Neural crest cell (in vitro differentiated cells): Measurements from ENCODE around the gene SPAG7. TPM values are rescaled to one million over a fixed set of nuclear protein-coding genes. Genes with fewer than 3 reads are reported as not detected.

Experiments
- DNase-seq: peaks from one replicate; pipeline ENCODE4 v3.0.0; 2021; ENCODE audit warnings: low read depth, mixed read lengths, low spot score
- H3K27ac Mint-ChIP-seq: one replicate; pipeline ENCODE4 v1.8.0; 2021; ENCODE audit warnings: mild to moderate bottlenecking, mixed read lengths; ENCODE audit not compliant: unreplicated experiment
- H3K27me3 Mint-ChIP-seq: 2 replicates; pipeline ENCODE4 v1.8.0; 2021; ENCODE audit warnings: low read depth, mild to moderate bottlenecking, mixed read lengths
- H3K36me3 Mint-ChIP-seq: 2 replicates; pipeline ENCODE4 v1.8.0; 2021; ENCODE audit warnings: low read depth, mild to moderate bottlenecking, mixed read lengths
- H3K4me1 Mint-ChIP-seq: 2 replicates; pipeline ENCODE4 v1.8.0; 2021; ENCODE audit warnings: mixed read lengths
- H3K4me3 Mint-ChIP-seq: one replicate; pipeline ENCODE4 v1.8.0; 2021; ENCODE audit warnings: mild to moderate bottlenecking, mixed read lengths
- H3K9me3 Mint-ChIP-seq: 2 replicates; pipeline ENCODE4 v1.8.0; 2021; ENCODE audit warnings: mixed read lengths
- total RNA-seq: library from RNA; stranded (reverse); gene quantifications from 2 replicates; pipeline ENCODE4 v1.2.1, GENCODE V29; 2021
- TF ChIP-seq, protein P1 (sequence below): fragments of 200-600 bp; sonication (generic); conservative IDR thresholded peaks from 2 replicates; pipeline ENCODE4 v1.5.0; 2021; ENCODE audit warnings: antibody characterized with exemption, mild to moderate bottlenecking

The SPAG7 gene
- total RNA-seq, 1 donor from 2014 or later, result 78.9 TPM

DNA sequence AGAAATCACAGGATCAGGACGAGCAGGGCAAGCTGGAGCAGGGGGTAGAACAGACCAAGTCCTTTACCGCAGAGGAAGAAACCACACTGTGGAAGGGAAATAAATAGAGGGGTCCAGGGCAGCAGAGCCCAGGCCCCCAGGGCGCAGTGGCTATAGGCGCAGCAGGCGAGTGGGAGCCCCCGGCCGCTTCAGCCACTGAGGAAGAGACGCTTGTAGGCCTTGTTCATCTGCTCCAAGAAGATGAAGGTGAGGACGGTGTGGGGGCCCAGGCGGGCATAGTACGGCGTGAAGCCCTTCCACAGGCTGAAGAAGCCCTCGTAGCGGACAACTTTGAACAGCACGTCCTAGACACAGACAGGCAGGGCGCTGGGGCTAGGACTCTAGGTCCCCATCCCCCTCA, 30.1 kb downstream of the SPAG7 start:
- TF ChIP-seq, protein P1, sequence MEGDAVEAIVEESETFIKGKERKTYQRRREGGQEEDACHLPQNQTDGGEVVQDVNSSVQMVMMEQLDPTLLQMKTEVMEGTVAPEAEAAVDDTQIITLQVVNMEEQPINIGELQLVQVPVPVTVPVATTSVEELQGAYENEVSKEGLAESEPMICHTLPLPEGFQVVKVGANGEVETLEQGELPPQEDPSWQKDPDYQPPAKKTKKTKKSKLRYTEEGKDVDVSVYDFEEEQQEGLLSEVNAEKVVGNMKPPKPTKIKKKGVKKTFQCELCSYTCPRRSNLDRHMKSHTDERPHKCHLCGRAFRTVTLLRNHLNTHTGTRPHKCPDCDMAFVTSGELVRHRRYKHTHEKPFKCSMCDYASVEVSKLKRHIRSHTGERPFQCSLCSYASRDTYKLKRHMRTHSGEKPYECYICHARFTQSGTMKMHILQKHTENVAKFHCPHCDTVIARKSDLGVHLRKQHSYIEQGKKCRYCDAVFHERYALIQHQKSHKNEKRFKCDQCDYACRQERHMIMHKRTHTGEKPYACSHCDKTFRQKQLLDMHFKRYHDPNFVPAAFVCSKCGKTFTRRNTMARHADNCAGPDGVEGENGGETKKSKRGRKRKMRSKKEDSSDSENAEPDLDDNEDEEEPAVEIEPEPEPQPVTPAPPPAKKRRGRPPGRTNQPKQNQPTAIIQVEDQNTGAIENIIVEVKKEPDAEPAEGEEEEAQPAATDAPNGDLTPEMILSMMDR, result no peak
- no peak for DNase-seq
- Mint-ChIP-seq H3K4me1 (peaks cover 44% of the 10 kb centered on the region), H3K36me3 (peaks cover 10% of the 10 kb centered on the region), H3K27me3 (peaks cover 6% of the 10 kb centered on the region), H3K4me3 (peak overlapping the region; percentile 96), H3K27ac (no peak overlapping the region), H3K9me3 (no peaks in the 10 kb centered on the region)

DNA sequence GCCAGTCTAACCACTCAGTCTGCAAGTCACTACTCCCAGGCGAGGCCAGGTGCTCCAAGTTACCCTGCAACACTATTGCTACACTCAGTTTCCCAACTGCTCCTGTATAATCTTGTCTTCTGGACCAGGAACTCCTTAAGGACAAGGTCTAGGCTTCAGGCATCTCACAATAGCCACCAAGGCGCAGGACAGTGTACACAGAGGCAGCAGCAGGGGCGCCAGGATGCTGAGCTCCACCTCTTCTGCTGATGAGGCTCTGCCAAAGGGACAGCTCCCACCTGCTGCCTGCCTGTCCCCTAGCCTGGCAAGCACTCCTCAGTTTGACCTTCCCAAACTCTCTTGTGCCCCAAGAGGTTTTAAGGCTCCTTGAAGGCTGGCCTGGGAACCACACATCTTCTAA, 31.2 kb downstream of the SPAG7 start:
- Mint-ChIP-seq H3K27ac (no peak overlapping the region), H3K36me3 (peaks cover 7% of the 10 kb centered on the region), H3K4me1 (peaks cover 37% of the 10 kb centered on the region), H3K27me3 (peaks cover 6% of the 10 kb centered on the region), H3K4me3 (peak overlapping the region; percentile 78), H3K9me3 (no peaks in the 10 kb centered on the region)
- DNase-seq, result no peak
- TF ChIP-seq, protein P1, result no peak

DNA sequence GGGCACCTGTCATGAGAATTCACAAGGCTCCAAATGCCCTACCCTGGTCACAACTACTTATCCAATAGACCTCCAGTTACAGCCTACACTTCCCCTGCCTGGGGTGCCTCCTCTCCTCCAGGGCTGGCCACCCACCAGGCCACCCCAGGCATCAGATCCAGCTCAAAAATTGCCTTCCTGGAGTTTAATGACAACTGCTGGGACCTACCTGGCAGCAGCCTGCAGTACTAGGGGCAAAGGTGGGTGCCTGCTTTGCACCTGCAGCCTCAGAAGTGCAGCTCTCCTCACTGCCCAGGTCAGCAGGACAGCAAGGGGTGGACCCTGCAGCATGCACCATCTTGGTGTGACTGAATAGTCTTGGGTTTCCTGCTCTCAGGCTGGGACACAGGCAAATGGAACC, 32.0 kb downstream of the SPAG7 start:
- Mint-ChIP-seq H3K27ac (no peak overlapping the region), H3K36me3 (peaks cover 10% of the 10 kb centered on the region), H3K4me3 (peak overlapping the region; percentile 78), H3K27me3 (peaks cover 6% of the 10 kb centered on the region), H3K9me3 (no peaks in the 10 kb centered on the region), H3K4me1 (peaks cover 31% of the 10 kb centered on the region)
- no peak for DNase-seq
- TF ChIP-seq, protein P1, result no peak

DNA sequence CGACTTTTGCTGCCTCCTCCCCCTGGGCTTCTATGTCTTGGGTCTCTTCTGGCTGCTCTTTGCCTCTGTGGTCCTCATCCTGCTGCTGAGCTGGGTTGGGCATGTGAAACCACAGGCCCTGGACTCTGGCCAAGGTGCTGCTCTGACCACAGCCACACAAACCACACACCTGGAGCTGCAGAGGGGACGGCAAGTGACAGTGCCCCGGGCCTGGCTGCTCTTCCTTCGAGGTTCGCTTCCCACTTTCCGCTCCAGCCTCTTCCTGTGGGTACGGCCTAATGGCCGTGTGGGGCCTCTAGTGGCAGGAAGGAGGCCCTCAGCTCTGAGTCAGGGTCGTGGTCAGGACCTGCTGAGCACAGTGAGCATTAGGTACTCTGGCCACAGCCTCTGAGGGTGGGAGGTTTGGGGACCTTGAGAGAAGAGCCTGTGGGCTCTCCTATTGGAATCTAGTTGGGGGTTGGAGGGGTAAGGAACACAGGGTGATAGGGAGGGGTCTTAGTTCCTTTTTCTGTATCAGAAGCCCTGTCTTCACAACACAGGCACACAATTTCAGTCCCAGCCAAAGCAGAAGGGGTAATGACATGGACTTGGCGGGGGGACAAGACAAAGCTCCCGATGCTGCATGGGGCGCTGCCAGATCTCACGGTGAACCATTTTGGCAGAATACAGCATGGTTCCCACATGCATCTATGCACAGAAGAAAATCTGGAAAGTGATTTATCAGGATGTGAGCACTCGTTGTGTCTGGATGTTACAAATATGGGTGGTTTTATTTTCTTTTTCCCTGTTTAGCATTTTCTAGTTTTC, 33.2 kb downstream of the SPAG7 start:
- no peak overlapping the region for H3K27ac Mint-ChIP-seq
- no peak for DNase-seq
- TF ChIP-seq, protein P1, result peak; percentile 29

DNA sequence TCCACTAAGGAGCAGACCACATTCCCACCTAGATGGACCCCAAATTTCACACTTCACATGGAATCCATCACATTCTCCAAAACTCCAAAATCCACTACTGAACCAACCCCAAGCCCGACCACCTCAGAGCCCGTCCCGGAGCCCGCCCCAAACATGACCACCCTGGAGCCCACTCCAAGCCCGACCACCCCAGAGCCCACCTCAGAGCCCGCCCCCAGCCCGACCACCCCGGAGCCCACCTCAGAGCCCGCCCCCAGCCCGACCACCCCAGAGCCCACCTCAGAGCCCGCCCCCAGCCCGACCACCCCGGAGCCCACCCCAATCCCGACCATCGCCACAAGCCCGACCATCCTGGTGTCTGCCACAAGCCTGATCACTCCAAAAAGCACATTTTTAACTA, 34.0 kb downstream of the SPAG7 start:
- no peak for DNase-seq
- TF ChIP-seq, protein P1, result no peak
- Mint-ChIP-seq H3K27me3 (no peaks in the 10 kb centered on the region), H3K36me3 (peaks cover 8% of the 10 kb centered on the region), H3K4me3 (peak overlapping the region; percentile 79), H3K9me3 (no peaks in the 10 kb centered on the region), H3K27ac (peak overlapping the region; percentile 57), H3K4me1 (peaks cover 18% of the 10 kb centered on the region)

More for the DNA sequence above, 33.2 kb downstream of the SPAG7 start:
- Mint-ChIP-seq H3K9me3 (no peaks in the 10 kb centered on the region), H3K4me1 (peaks cover 24% of the 10 kb centered on the region), H3K4me3 (peak overlapping the region; percentile 79), H3K27me3 (no peaks in the 10 kb centered on the region), H3K36me3 (peaks cover 8% of the 10 kb centered on the region)
